Measurements from ENCODE around the gene STC2. TPM values are rescaled to one million over a fixed set of nuclear protein-coding genes. Genes with fewer than 3 reads are reported as not detected.

STC2 gene
- total and polyA plus RNA-seq, 8 donors: 2.9 to 5.6 (median 5.0) TPM

GRCh38 chr5:173340451-173340850 is 12.2 kb upstream of the STC2 start:
- TF ChIP-seq CTCF (IDR thresholded peaks at IDR 0.05): no peak
- no peak overlapping the region for H3K4me3 ChIP-seq
- H3K9me3 ChIP-seq: no peaks in the 10 kb centered on the region
- ATAC-seq (no peak), DNase-seq (no peak)
- no peak overlapping the region for H3K27ac ChIP-seq
- no peaks in the 10 kb centered on the region for H3K36me3 ChIP-seq
- H3K27me3 ChIP-seq: peaks cover 0 to 3% of the 10 kb centered on the region in 2 donors
- no peaks in the 10 kb centered on the region for H3K4me1 ChIP-seq
- intact Hi-C loops (cut with DNase I): no loop called here

GRCh38 chr5:173339286-173339685 is 11.1 kb upstream of the STC2 start:
- intact Hi-C loops (cut with DNase I): no loop called here
- ATAC-seq (no peak), DNase-seq (no peak)
- no peak for TF ChIP-seq CTCF (IDR thresholded peaks at IDR 0.05)
- no peak overlapping the region for H3K27ac ChIP-seq
- no peak overlapping the region for H3K4me3 ChIP-seq
- peaks cover 0 to 6% of the 10 kb centered on the region in 2 donors for H3K27me3 ChIP-seq
- no peaks in the 10 kb centered on the region for H3K9me3 ChIP-seq
- H3K4me1 ChIP-seq: no peaks in the 10 kb centered on the region
- H3K36me3 ChIP-seq: no peaks in the 10 kb centered on the region

GRCh38 chr5:173338380-173339015 is 10.3 kb upstream of the STC2 start:
- no peaks in the 10 kb centered on the region for H3K9me3 ChIP-seq
- ATAC-seq: no peak
- TF ChIP-seq CTCF (IDR thresholded peaks at IDR 0.05): no peak
- no peak for DNase-seq
- H3K4me3 ChIP-seq: no peak overlapping the region
- intact Hi-C loops (cut with DNase I): no loop called here
- H3K27me3 ChIP-seq: peaks cover 0 to 7% of the 10 kb centered on the region in 2 donors
- no peaks in the 10 kb centered on the region for H3K36me3 ChIP-seq
- no peak overlapping the region for H3K27ac ChIP-seq
- H3K4me1 ChIP-seq: no peaks in the 10 kb centered on the region

- H3K4me1 ChIP-seq: peaks cover under 1 to 3% of the 10 kb centered on the region in 2 donors
- DNase-seq (no peak), ATAC-seq (no peak)
- peaks cover 2 to 40% of the 10 kb centered on the region in 2 donors for H3K27me3 ChIP-seq
- no peak overlapping the region for H3K27ac ChIP-seq
- H3K36me3 ChIP-seq: no peaks in the 10 kb centered on the region
- no peak overlapping the region for H3K4me3 ChIP-seq
- H3K9me3 ChIP-seq: no peaks in the 10 kb centered on the region
- intact Hi-C loops (cut with DNase I): no loop called here
- TF ChIP-seq CTCF (IDR thresholded peaks at IDR 0.05): no peak
Measured at GRCh38 chr5:173334808-173335207, 6.6 kb upstream of the STC2 start.

GRCh38 chr5:173333925-173334661 is 5.9 kb upstream of the STC2 start:
- no peak overlapping the region for H3K27ac ChIP-seq
- H3K4me3 ChIP-seq: no peak overlapping the region
- no peaks in the 10 kb centered on the region for H3K36me3 ChIP-seq
- H3K9me3 ChIP-seq: no peaks in the 10 kb centered on the region
- TF ChIP-seq CTCF (IDR thresholded peaks at IDR 0.05): no peak
- H3K4me1 ChIP-seq: peaks cover 5 to 11% of the 10 kb centered on the region in 2 donors
- intact Hi-C loops (cut with DNase I): no loop called here
- DNase-seq (no peak), ATAC-seq (no peak)
- H3K27me3 ChIP-seq: peaks cover 9 to 47% of the 10 kb centered on the region in 2 donors
